ENCODE measurements around the gene SERTAD1.

SERTAD1 gene

GRCh38 chr19:40392123-40392522 is 33.7 kb downstream of the SERTAD1 start:
- no peak for DNase-seq (ENCODE audit: extremely low read depth, insufficient read length)
- no peak overlapping the region for H3K4me3 ChIP-seq (replicated peaks; ENCODE audit: low read depth, low read length)
- no peak for TF ChIP-seq CTCF (IDR thresholded peaks at IDR 0.05; ENCODE audit: insufficient read depth, low read length, poor library complexity, severe bottlenecking)
- no peaks in the 10 kb centered on the region for H3K36me3 ChIP-seq (ENCODE audit: control insufficient read depth, insufficient read depth, low read length)
- no peaks in the 10 kb centered on the region for H3K27me3 ChIP-seq (replicated peaks; ENCODE audit: control insufficient read depth, insufficient read depth, low read length)

DNA sequence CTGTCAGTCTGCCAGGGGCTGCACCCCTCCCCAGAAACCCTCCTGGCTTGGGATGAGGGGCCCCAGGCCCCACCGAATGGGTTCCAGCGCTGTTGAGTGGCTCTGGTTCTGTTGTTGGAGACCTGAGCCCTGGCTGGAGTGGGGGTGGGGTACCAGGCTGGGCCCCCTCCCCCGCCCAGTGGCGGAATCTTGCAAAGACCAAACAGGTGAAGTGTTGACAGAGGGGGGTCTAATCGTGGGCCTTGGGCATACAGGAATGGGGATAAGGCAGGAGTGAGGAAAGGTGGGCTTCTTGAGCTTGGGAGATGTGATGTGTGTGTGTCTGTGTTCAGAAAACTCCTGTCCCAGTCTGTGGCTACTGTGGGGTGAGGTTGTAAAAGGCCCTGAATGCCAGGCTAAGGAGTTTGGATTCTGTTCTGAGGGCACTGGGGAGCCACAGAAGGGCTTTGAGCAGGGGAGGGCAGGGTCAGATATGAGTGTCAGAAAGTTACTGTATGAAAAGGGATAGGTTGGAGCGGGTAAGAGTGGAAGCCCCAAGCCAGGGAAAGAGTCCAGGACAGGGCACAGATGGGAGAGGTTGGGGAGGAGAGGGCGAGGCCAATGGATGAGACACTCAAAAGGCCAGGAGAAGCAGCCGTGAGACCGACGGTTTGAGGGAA is 35.6 kb downstream of the SERTAD1 start, which contains the start of gene HIPK4:
TSS of gene HIPK4 (minus strand) at position 98 of the 659 bp plus-strand sequence. CDS start 279 bp downstream, outside the sequence.
- no peaks in the 10 kb centered on the region for H3K36me3 ChIP-seq (ENCODE audit: control insufficient read depth, insufficient read depth, low read length)
- H3K27me3 ChIP-seq (replicated peaks; ENCODE audit: control insufficient read depth, insufficient read depth, low read length): no peaks in the 10 kb centered on the region
- DNase-seq (ENCODE audit: extremely low read depth, insufficient read length): no peak
- no peak for TF ChIP-seq CTCF (IDR thresholded peaks at IDR 0.05; ENCODE audit: insufficient read depth, low read length, poor library complexity, severe bottlenecking)
- no peak within 1 kb of the TSS for H3K4me3 ChIP-seq (replicated peaks; ENCODE audit: low read depth, low read length)

GRCh38 chr19:40389404-40390083 is 36.2 kb downstream of the SERTAD1 start:
- Histone ChIP-seq H3K36me3 (ENCODE audit: control insufficient read depth, insufficient read depth, low read length) (no peaks in the 10 kb centered on the region), H3K4me3 (replicated peaks; ENCODE audit: low read depth, low read length) (no peak overlapping the region), H3K27me3 (replicated peaks; ENCODE audit: control insufficient read depth, insufficient read depth, low read length) (no peaks in the 10 kb centered on the region)
- no peak for TF ChIP-seq CTCF (IDR thresholded peaks at IDR 0.05; ENCODE audit: insufficient read depth, low read length, poor library complexity, severe bottlenecking)
- no peak for DNase-seq (ENCODE audit: extremely low read depth, insufficient read length)

DNA sequence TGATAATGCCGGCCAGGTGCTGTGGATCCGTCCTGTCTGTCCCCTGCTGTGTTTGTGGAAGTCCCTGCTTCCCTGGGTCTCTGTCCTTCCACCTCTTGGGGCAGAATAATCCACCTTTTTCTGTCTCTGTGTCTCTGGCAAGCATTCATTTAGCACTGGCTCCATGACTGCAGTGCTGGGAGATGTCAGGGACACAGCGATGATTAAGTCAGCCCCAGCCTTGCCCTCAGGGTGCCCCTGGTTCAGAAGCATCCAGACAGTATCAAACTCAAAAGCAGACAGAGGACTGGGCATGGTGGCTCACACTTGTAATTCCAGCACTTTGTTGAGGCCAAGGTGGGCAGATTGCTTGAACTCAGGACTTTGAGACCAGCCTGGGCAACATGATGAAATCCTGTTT is 37.3 kb downstream of the SERTAD1 start:
- no peak for TF ChIP-seq CTCF (IDR thresholded peaks at IDR 0.05; ENCODE audit: insufficient read depth, low read length, poor library complexity, severe bottlenecking)
- no peak overlapping the region for H3K4me3 ChIP-seq (replicated peaks; ENCODE audit: low read depth, low read length)
- no peaks in the 10 kb centered on the region for H3K27me3 ChIP-seq (replicated peaks; ENCODE audit: control insufficient read depth, insufficient read depth, low read length)
- DNase-seq (ENCODE audit: extremely low read depth, insufficient read length): no peak
- H3K36me3 ChIP-seq (ENCODE audit: control insufficient read depth, insufficient read depth, low read length): no peaks in the 10 kb centered on the region

- H3K27me3 ChIP-seq (replicated peaks; ENCODE audit: control insufficient read depth, insufficient read depth, low read length): no peaks in the 10 kb centered on the region
- DNase-seq (ENCODE audit: extremely low read depth, insufficient read length): no peak
- no peak for TF ChIP-seq CTCF (IDR thresholded peaks at IDR 0.05; ENCODE audit: insufficient read depth, low read length, poor library complexity, severe bottlenecking)
- no peaks in the 10 kb centered on the region for H3K36me3 ChIP-seq (ENCODE audit: control insufficient read depth, insufficient read depth, low read length)
- H3K4me3 ChIP-seq (replicated peaks; ENCODE audit: low read depth, low read length): no peak overlapping the region
Observed at GRCh38 chr19:40387155-40387554, 38.6 kb downstream of the SERTAD1 start.
